K562 (cell line): ENCODE data around the gene WDR13.
A peak's percentile ranks its signal among the peaks of the same experiment; 100 is the strongest.

Experiments
- CTCF ChIP-seq, 3 experiments: IDR thresholded peaks in 2 of 3; conservative IDR thresholded peaks in 1 of 3; 2 replicates each; pipeline ENCODE4 v1.5.1; 2011 to 2012; ENCODE audit warnings: low read length in 3 of 3, mild to moderate bottlenecking in 3 of 3, control low read depth in 2 of 3, improper control_type of control experiment in 1 of 3, inconsistent platforms in 1 of 3, low read depth in 1 of 3, mixed read lengths in 1 of 3, moderate library complexity in 1 of 3; ENCODE audit not compliant: insufficient read depth in 2 of 3
- E2F4 ChIP-seq: sonication (generic); formaldehyde crosslinking; IDR thresholded peaks from 2 replicates; pipeline ENCODE4 v1.8.0; 2022; ENCODE audit warnings: mild to moderate bottlenecking, low read depth, missing genetic modification reagents
- EZH2 ChIP-seq: IDR thresholded peaks from 2 replicates; pipeline ENCODE4 v1.6.1; 2012; ENCODE audit warnings: low read depth, mild to moderate bottlenecking, inconsistent platforms, low read length, borderline replicate concordance
- FOXP1 ChIP-seq: sonication (generic); formaldehyde crosslinking; IDR thresholded peaks from 2 replicates; pipeline ENCODE4 v1.8.0; 2022; ENCODE audit warnings: mild to moderate bottlenecking, missing genetic modification reagents
- GATAD2B ChIP-seq: fragments of 450-650 bp; IDR thresholded peaks from 2 replicates; pipeline ENCODE4 v1.6.1; 2017; ENCODE audit warnings: mild to moderate bottlenecking, borderline replicate concordance
- JUN ChIP-seq, 2 experiments: sonication (generic) in 1 of 2; formaldehyde crosslinking in 1 of 2; IDR thresholded peaks; 2 replicates each; pipeline versions ENCODE4 v1.6.1 to v1.8.0; 2012 to 2022; ENCODE audit warnings: borderline replicate concordance in 2 of 2, mild to moderate bottlenecking in 2 of 2, improper control_type of control experiment in 1 of 2, low read depth in 1 of 2, low read length in 1 of 2, missing genetic modification reagents in 1 of 2
- SMARCC2 ChIP-seq: fragments of 450-650 bp; IDR thresholded peaks from 2 replicates; pipeline ENCODE4 v1.6.1; 2017; ENCODE audit warnings: antibody characterized with exemption, moderate library complexity, mild to moderate bottlenecking, low read depth
- SREBF2 ChIP-seq: sonication (generic); formaldehyde crosslinking; IDR thresholded peaks from 2 replicates; pipeline ENCODE4 v1.4.0; 2020; ENCODE audit warnings: mild to moderate bottlenecking, missing genetic modification reagents
- TCF7L2 ChIP-seq: fragments of 150-350 bp; IDR thresholded peaks from 2 replicates; pipeline ENCODE4 v1.6.1; 2016; ENCODE audit warnings: low read depth, mild to moderate bottlenecking, low read length, moderate library complexity
- ZKSCAN1 ChIP-seq: fragments of 150-350 bp; IDR thresholded peaks from 2 replicates; pipeline ENCODE4 v1.6.1; 2016; ENCODE audit warnings: low read depth, low read length
- ZNF175 ChIP-seq: fragments of 200-800 bp; sonication (Bioruptor generic); IDR thresholded peaks from 2 replicates; pipeline ENCODE4 v1.6.1; 2016; ENCODE audit warnings: low read depth, mild to moderate bottlenecking, missing genetic modification characterization, missing compliant biosample characterization
- ZNF77 ChIP-seq: fragments of 250-450 bp; sonication (Bioruptor Pico); IDR thresholded peaks from 2 replicates; pipeline ENCODE4 v1.5.0; 2020

DNA sequence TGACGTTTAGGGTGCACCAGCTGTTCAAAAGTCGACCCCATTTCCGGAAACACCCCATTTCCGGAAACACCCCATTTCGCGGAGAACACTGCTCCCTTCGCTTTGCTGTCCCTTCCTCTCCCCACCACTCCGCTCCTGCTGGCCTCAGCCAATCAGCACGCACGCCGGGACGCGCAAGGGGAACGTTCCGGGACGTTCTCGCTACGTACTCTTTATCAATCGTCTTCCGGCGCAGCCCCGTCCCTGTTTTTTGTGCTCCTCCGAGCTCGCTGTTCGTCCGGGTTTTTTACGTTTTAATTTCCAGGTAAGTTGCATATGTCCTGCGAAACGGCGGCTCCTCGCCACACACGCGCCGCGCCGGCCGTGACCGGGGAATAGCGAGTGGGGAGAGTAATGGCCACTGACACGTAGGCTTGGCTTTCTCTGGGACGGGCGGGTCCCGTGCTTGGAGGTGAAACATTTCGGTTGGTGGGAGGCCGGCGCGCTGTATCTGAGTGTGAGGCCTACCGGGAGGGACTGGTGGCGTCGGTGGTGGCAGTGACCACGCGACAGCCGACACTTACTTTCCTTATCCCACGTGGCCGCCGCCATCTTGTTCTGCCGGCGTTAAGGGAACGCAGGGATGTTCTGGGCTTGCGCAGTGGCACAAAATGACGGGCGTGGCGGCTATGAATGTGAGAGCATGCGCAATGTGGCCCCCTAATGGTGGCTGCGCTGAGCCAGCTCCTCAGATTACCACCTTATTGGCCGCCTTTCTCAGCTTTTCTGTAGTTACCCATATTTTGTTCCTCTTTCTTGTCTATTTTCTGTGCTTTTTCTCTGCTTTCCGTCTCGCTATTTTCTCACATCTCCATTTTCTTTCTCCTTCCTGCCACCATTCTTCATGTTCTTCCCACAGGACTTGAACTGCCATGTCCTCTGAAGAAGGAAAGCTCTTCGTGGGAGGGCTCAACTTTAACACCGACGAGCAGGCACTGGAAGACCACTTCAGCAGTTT, 22.7 kb upstream of the WDR13 start, which contains the start of gene RBM3:
- TF ChIP-seq ZNF175 (no peak), GATAD2B (peak; percentile 69; the same call in 1 of the 2 replicates), ZNF77 (CRISPR knock-in tag) (no peak), TCF7L2 (no peak), SREBF2 (CRISPR knock-in tag) (no peak), EZH2 (no peak), JUN (IDR thresholded peaks at IDR 0.05; ENCODE audit: borderline replicate concordance, low read depth, low read length) (no peak), JUN (CRISPR knock-in tag; IDR thresholded peaks at IDR 0.05; ENCODE audit: borderline replicate concordance) (no peak), SMARCC2 (no peak), ZKSCAN1 (no peak), E2F4 (CRISPR knock-in tag) (no peak), CTCF (IDR thresholded peaks at IDR 0.05 in 2 of 3, conservative IDR thresholded peaks at IDR 0.05 in 1 of 3; ENCODE audit: insufficient read depth in 2 of 3, low read depth in 1 of 3, low read length in 3 of 3) (peak; percentile 35 to 51 (median 37); a peak in 4 of 6 replicates), FOXP1 (peak; percentile 73; the same call in 1 of the 2 replicates)
